OCI-LY7 (cell line): ENCODE data around the gene SLC16A6. TPM values are rescaled to one million over a fixed set of nuclear protein-coding genes. Genes with fewer than 3 reads are reported as not detected.

ENCODE experiments used
- BruUV-seq: library from RNA; stranded (reverse); fragments of 400-500 nt; replicated peaks from 2 replicates; lab custom pipeline; 2021; lab: Mats Ljungman, UMichigan
- CTCF ChIA-PET: fragments of 300-600 bp; sonication (Branson Sonifier 250); formaldehyde crosslinking; loops from one replicate; lab custom pipeline; 2022; ENCODE audit warnings: antibody characterized with exemption; ENCODE audit not compliant: unreplicated experiment; lab: Charles Lee
- POLR2A ChIA-PET: fragments of 300-600 bp; sonication (Branson Sonifier 250); formaldehyde crosslinking; loops from one replicate; lab custom pipeline; 2022; ENCODE audit warnings: antibody characterized with exemption; lab: Charles Lee
- DNase-seq: peaks from one replicate; pipeline ENCODE4 v3.0.0-alpha.2; 2015; ENCODE audit warnings: low spot score
- H2AFZ ChIP-seq: fragments of 200-600 bp; sonication (generic), shearing (Covaris generic); 2 replicates; pipeline ENCODE4 v1.6.1; 2014; ENCODE audit warnings: mild to moderate bottlenecking, antibody characterized with exemption, low read length, moderate library complexity
- H3K27ac ChIP-seq: fragments of 200-600 bp; sonication (generic); 2 replicates; pipeline ENCODE4 v1.5.1; 2014; ENCODE audit warnings: mixed run types, low read depth, mild to moderate bottlenecking, moderate library complexity, low read length, inconsistent platforms; ENCODE audit not compliant: poor library complexity, severe bottlenecking
- H3K36me3 ChIP-seq: fragments of 200-600 bp; sonication (generic); 2 replicates; pipeline ENCODE4 v1.6.1; 2014; ENCODE audit warnings: mild to moderate bottlenecking, antibody characterized with exemption, low read length, moderate library complexity, mixed read lengths; ENCODE audit not compliant: insufficient read depth
- H3K4me1 ChIP-seq: fragments of 200-600 bp; sonication (generic); 2 replicates; pipeline ENCODE4 v1.5.1; 2014; ENCODE audit warnings: mild to moderate bottlenecking, low read length; ENCODE audit not compliant: insufficient read depth, poor library complexity, severe bottlenecking
- H3K4me2 ChIP-seq: fragments of 200-600 bp; sonication (generic); 2 replicates; pipeline ENCODE4 v1.6.1; 2014; ENCODE audit warnings: mild to moderate bottlenecking, low read length
- H3K4me3 ChIP-seq: fragments of 200-600 bp; sonication (generic); 2 replicates; pipeline ENCODE4 v1.5.1; 2014; ENCODE audit warnings: mild to moderate bottlenecking, low read depth, low read length; ENCODE audit not compliant: poor library complexity, severe bottlenecking
- H3K79me2 ChIP-seq: fragments of 200-600 bp; sonication (generic); 2 replicates; pipeline ENCODE4 v1.6.1; 2016; ENCODE audit warnings: low read depth, mild to moderate bottlenecking, low read length, moderate library complexity, mixed read lengths; ENCODE audit not compliant: insufficient read depth
- H3K9me2 ChIP-seq: fragments of 200-600 bp; sonication (generic); 2 replicates; pipeline ENCODE4 v1.6.1; 2016; ENCODE audit warnings: mild to moderate bottlenecking, low read length, mixed read lengths; ENCODE audit not compliant: insufficient read depth
- H3K9me3 ChIP-seq: fragments of 200-600 bp; sonication (generic); 2 replicates; pipeline ENCODE4 v1.6.1; 2014; ENCODE audit warnings: mild to moderate bottlenecking, mixed run types, low read length, mixed read lengths
- H4K20me1 ChIP-seq: fragments of 200-600 bp; sonication (generic); 2 replicates; pipeline ENCODE4 v1.6.1; 2014; ENCODE audit warnings: mild to moderate bottlenecking, antibody characterized with exemption, low read length, moderate library complexity, mixed read lengths; ENCODE audit not compliant: insufficient read depth
- CTCF ChIP-seq: fragments of 200-600 bp; sonication (generic); conservative IDR thresholded peaks from 2 replicates; pipeline ENCODE4 v1.5.1; 2014; ENCODE audit warnings: mild to moderate bottlenecking, antibody characterized with exemption, low read length, moderate library complexity, mixed read lengths
- EZH2phosphoT487 ChIP-seq: fragments of 200-600 bp; sonication (generic); IDR thresholded peaks from 2 replicates; pipeline ENCODE4 v1.6.1; 2018; ENCODE audit warnings: low read depth, borderline replicate concordance, mild to moderate bottlenecking, mixed run types, antibody characterized with exemption, low read length, moderate library complexity, mixed read lengths
- intact Hi-C: fragments of 100-400 bp; cut with micrococcal nuclease; formaldehyde crosslinking; loops from one replicate; pipeline ENCODE4 v1.10.0; 2022; ENCODE audit not compliant: unreplicated experiment
- total RNA-seq, 2 experiments: library from RNA; depleted of rRNA in 1 of 2; stranded (reverse); fragments of >200 nt in 1 of 2; shearing (Covaris generic) in 1 of 2; gene quantifications; 2 replicates each; pipeline ENCODE4 v1.2.3, GENCODE V29; 2014 to 2022

The SLC16A6 gene
- total RNA-seq, 2 experiments from 2014 or later, result 4.5 to 18.9 TPM

- peaks cover 8% of the 10 kb centered on the region; the same call in 1 of the 2 replicates for H3K9me3 ChIP-seq
- BruUV-seq, result no TSS peak
- peak overlapping the region; percentile 65 for H3K4me3 ChIP-seq
- intact Hi-C loops, result loop anchor here (1.0 kb wide), 1 partner anchor 34 kb away; no protein-coding TSS in a partner anchor
- POLR2A ChIA-PET, result interaction anchor here (0.5 to 7.0 kb wide), 10 partner anchors 9 to 1086 kb away, joined by 3 to 154 read pairs (median 6); partner anchors contain the start of genes AMZ2 and WIPI1
- peaks cover 80% of the 10 kb centered on the region for H3K79me2 ChIP-seq
- TF ChIP-seq CTCF, result no peak
- no peak for TF ChIP-seq EZH2phosphoT487
- H3K4me1 ChIP-seq, result peaks cover 88% of the 10 kb centered on the region
- CTCF ChIA-PET, result interaction anchor here (1.3 kb wide), 1 partner anchor 9 kb away, joined by 9 read pairs; the partner anchor contains the start of gene AMZ2
- no peaks in the 10 kb centered on the region for H3K9me2 ChIP-seq
- H3K36me3 ChIP-seq, result peaks cover 17% of the 10 kb centered on the region
- peak overlapping the region; percentile 96 for H3K27ac ChIP-seq
- no peak overlapping the region; the same call in 1 of the 2 replicates for H2AFZ ChIP-seq
- peak overlapping the region; percentile 84 for H3K4me2 ChIP-seq
- no peaks in the 10 kb centered on the region for H4K20me1 ChIP-seq
- peak; percentile 63 for DNase-seq
These were observed 52.1 kb downstream of the SLC16A6 start for GRCh38 chr17:68238871-68239253.

GRCh38 chr17:68238164-68238870 is 52.6 kb downstream of the SLC16A6 start:
- H3K9me2 ChIP-seq, result no peaks in the 10 kb centered on the region
- H4K20me1 ChIP-seq, result no peaks in the 10 kb centered on the region
- TSS peak; percentile 70 for BruUV-seq
- H3K9me3 ChIP-seq, result peaks cover 8% of the 10 kb centered on the region; the same call in 1 of the 2 replicates
- peaks cover 20% of the 10 kb centered on the region for H3K36me3 ChIP-seq
- H3K27ac ChIP-seq, result peak overlapping the region; percentile 96
- H3K4me1 ChIP-seq, result peaks cover 85% of the 10 kb centered on the region
- no peak overlapping the region for H2AFZ ChIP-seq
- H3K79me2 ChIP-seq, result peaks cover 80% of the 10 kb centered on the region
- peak overlapping the region; percentile 65 for H3K4me3 ChIP-seq
- DNase-seq, result no peak
- ChIA-PET CTCF (interaction anchor here (1.3 kb wide), 1 partner anchor 9 kb away, joined by 9 read pairs; the partner anchor contains the start of gene AMZ2), POLR2A (interaction anchor here (0.5 to 7.0 kb wide), 14 partner anchors 10 to 1087 kb away, joined by 3 to 154 read pairs (median 6); partner anchors contain the start of genes AMZ2 and WIPI1)
- TF ChIP-seq CTCF, result no peak
- no peak for TF ChIP-seq EZH2phosphoT487
- peak overlapping the region; percentile 84 for H3K4me2 ChIP-seq
- intact Hi-C loops, result loop anchor here (1.0 kb wide), 1 partner anchor 33 kb away; no protein-coding TSS in a partner anchor
